RPMI8226 (cell line): ENCODE results near the gene IL22RA1.

ENCODE experiments used
- DNase-seq: peaks from one replicate; pipeline ENCODE4 v3.0.0-alpha.2; 2015

Gene IL22RA1

GRCh38 chr1:24142546-24143534 is at the start of gene IL22RA1:
IL22RA1 (minus strand) TSS chr1:24143140; CDS start chr1:24143082, 58 bp downstream.
- peak; percentile 25 for DNase-seq

DNA sequence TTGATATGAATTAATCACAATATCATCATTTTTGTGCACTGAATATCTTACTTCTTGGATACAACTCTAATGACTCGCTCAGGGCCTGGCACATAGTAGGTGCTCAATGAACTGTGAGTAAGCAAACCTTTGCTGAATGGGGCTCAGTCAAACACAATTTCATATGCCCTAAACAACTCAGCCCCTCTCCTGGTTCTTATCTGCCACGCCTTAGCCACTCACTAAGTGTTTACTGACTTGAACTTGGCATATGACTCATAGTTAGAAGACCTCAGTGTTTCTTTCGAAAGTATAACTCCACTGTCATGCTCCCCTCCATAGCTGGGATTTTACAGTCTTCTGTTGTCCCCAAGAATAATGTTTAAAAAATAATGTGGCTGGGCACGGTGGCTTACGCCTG is 48.9 kb upstream of the IL22RA1 start:
- peak; percentile 56 for DNase-seq

- peak; percentile 93 for DNase-seq
Measured at GRCh38 chr1:24190983-24191461, 48.1 kb upstream of the IL22RA1 start.

GRCh38 chr1:24189528-24189927 is 46.6 kb upstream of the IL22RA1 start:
- DNase-seq, result peak; percentile 92

GRCh38 chr1:24186993-24187790 is 44.3 kb upstream of the IL22RA1 start, which contains the start of gene IFNLR1:
IFNLR1 (minus strand) TSS chr1:24187289; CDS start chr1:24187248, 41 bp downstream.
- peak; percentile 86 for DNase-seq

- DNase-seq, result no peak
Measured at GRCh38 chr1:24186711-24186992, 43.7 kb upstream of the IL22RA1 start.

DNA sequence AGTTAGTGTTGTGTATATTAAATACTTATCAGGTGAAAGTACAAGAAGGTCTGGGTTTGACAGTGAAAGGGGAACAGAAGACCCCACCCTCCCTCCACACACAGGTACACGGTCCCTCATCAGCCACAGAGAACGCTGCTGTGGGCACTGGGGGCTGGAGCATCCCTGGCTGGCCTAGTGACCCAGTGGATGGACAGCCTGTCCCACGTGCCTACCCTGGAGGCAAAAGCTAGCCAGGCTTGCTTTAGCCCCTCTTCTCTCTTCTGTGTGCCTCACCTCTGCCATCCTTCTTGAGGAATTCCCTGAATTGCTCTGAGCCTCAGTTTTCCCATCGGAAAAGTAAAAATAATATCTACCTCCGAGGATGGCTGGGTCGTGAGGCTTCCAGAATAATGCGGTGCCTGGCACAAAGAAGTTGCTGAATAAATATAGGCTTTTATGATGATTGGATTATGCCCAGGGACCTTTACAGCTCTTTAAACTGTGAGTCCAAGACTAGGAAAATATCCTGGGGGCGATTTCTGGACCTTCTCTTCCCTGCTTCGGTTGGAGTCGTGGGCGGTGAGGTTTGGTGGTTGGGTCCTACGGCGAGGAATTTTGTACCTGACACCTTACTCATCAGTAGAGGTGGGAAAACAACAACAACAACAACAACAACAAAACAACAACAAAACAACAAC is 43.2 kb upstream of the IL22RA1 start:
- no peak for DNase-seq

- no peak for DNase-seq
Measured at GRCh38 chr1:24185076-24185475, 42.1 kb upstream of the IL22RA1 start.

DNA sequence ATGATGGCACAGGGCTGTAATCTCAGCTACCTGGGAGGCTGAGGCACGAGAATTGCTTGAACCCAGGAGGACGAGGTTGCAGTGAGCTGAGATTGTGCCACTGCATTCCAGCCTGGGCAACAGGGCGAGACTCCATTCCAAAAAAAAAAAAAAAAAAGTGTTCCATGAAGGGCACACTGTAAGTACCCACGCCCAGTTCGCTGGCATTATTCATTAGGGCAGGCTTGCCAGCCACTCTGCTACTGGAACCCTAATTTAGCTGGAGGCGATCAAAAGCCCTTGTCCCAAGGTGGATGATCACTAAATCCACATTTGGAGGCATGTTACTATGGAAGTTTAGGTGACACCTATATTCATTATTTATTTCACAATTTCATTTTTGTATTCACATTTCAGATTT is 39.1 kb upstream of the IL22RA1 start:
- DNase-seq, result no peak

GRCh38 chr1:24181619-24182018 is 38.7 kb upstream of the IL22RA1 start:
- no peak for DNase-seq

- no peak for DNase-seq
Measured at GRCh38 chr1:24180676-24181075, 37.7 kb upstream of the IL22RA1 start.

DNA sequence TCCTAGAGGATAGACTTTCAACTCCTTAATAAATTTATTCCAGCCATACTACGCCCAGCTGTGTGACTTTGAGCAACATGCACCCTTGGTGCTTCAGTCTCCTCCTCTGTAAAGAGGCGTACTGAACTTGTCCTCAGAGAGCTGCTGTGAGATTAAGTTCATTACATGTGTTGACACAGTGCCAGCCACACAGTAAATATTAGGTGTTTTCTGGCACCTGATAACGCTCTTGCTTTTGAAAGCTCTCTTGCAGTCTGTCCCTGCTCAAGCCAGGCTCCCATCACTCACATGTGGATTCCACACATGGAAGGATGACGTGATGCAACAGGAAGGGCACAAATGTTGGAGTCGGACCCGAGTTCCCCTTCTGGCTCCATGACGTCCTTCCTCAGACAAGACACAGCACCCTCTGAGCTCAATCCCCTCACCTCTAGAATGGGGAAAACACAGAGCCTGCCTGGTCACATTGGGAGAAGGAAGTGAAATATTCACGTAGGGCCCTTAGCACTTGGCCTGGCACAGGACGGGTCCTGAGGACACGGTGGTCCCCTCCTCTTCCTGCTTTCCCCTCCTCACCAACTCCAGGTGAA is 36.4 kb upstream of the IL22RA1 start:
- no peak for DNase-seq

GRCh38 chr1:24178407-24178806 is 35.5 kb upstream of the IL22RA1 start:
- DNase-seq, result no peak

- DNase-seq, result no peak
Measured at GRCh38 chr1:24177161-24177560, 34.2 kb upstream of the IL22RA1 start.

DNA sequence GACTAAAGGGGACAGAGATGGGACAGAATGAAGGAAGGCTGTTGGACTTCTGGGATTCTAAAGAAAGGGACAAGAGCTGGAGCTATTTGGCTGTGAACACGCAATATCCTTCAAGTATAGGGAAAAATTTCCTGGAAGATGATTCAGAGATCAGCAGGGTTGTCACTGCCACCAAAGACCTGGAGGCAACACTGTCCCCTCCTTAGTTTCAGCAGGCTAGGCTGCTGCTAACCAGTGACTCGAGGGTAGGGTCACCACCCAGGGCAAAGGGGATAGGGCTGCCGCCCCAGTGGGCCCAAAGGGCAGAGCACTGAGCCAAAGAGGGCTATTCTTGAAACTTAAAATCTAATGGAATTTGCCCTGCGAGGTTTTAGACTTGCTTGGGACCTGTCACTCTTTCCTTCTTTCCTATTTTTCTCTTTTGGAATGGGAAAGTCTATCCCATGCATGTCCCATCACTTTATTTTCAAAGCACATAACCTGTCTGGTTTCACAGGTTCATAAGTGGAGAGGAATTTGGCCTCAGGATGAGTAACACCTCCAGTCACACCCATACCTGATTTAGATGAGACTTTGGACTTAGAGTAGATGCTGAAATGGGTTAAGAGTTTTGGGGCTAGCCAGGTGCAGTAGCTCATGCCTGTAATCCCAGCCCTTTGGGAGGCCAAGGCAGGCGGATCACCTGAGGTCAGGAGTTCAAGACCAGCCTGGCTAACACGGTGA is 32.3 kb upstream of the IL22RA1 start:
- no peak for DNase-seq

GRCh38 chr1:24173638-24174575 is 31.0 kb upstream of the IL22RA1 start:
- DNase-seq, result no peak

GRCh38 chr1:24172598-24172997 is 29.7 kb upstream of the IL22RA1 start:
- no peak for DNase-seq

DNA sequence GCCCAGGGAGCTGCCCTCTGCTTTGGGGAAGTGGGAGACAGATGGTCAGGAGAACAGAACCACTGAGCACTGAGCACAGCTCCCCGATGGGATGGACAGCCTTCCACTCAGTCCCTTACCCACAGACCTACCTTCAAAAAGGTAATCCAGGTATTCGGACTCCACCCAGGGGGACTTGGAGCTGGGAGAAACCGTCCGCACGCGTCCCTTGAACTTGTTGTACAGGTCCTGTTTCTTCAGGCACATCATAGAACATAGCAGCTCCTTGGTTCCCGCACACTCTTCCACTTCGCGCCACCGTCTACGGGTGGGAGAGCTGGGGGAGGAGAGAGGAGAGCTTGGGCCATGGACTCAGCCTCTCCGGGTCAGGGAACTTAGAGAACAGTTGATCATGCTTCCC is 26.3 kb upstream of the IL22RA1 start:
- DNase-seq, result no peak

- DNase-seq, result no peak
Measured at GRCh38 chr1:24168245-24168644, 25.3 kb upstream of the IL22RA1 start.

DNA sequence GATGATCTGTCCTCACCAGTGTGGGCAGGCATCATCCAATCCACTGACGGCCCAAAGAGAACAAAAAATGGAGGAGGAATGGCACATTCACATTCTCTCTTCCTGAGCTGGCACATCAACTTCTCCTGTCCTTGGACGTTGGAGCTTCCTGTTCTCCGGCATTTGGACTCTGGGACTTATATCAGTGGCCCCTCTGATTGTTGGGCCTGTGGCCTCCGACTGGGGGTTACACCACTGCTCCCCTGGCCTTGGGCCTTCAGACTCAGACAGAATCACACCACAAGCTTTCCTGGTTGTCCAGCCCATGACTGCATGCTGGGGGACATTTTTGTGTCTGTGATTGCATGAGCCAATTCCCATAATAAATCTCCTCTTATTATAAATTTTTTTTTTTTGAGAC is 24.1 kb upstream of the IL22RA1 start:
- DNase-seq, result no peak

DNA sequence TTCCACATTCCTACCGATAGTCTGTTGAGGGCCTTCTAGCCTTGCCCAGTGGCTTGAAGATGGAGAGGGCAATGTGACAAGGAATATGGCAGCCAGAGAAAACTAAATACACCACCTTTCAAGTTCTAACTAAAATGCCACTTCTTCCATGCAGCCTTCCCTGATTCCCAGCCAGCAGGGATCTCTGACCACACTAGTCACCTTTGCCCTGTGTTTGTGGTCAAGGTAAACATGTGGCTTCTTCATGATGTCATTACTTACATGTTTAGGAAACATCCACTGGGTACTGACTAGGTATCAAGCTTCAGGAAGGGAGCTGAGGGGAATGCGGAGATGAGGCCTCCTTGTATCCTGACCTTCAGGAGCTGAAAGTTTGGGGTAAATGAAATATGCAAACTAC is 22.6 kb upstream of the IL22RA1 start:
- no peak for DNase-seq
